DND-41 (cell line): ENCODE data around the gene TRIM9.

ENCODE experiments used
- ATAC-seq: fragments of 200-7000 bp; cut with Tn5 transposase; 3 replicates; pipeline ENCODE4 v1.9.1; 2021; ENCODE audit warnings: low read depth; ENCODE audit not compliant: insufficient read depth
- DNase-seq: peaks from one replicate; pipeline ENCODE4 v3.0.0-alpha.2; 2020
- H2AFZ ChIP-seq: 2 replicates; pipeline ENCODE4 v1.6.0; 2012; ENCODE audit warnings: low read depth, low read length
- H3K27ac ChIP-seq: 2 replicates; pipeline ENCODE4 v1.5.1; 2012; ENCODE audit warnings: low read length, inconsistent platforms
- H3K27me3 ChIP-seq: fragments of 200-600 bp; sonication (generic); 2 replicates; pipeline ENCODE4 v1.6.0; 2012; ENCODE audit warnings: low read length, mild to moderate bottlenecking, inconsistent platforms; ENCODE audit not compliant: insufficient read depth, poor library complexity
- H3K36me3 ChIP-seq: 2 replicates; pipeline ENCODE4 v1.5.1; 2012; ENCODE audit warnings: low read length, inconsistent platforms; ENCODE audit not compliant: insufficient read depth
- H3K4me1 ChIP-seq: 2 replicates; pipeline ENCODE4 v1.5.1; 2012; ENCODE audit warnings: mild to moderate bottlenecking, low read length; ENCODE audit not compliant: insufficient read depth
- H3K4me2 ChIP-seq: 2 replicates; pipeline ENCODE4 v1.6.0; 2012; ENCODE audit warnings: mild to moderate bottlenecking, moderate library complexity, low read length, inconsistent platforms; ENCODE audit not compliant: insufficient read depth
- H3K4me3 ChIP-seq, 2 experiments: fragments of 200-600 bp in 1 of 2; shearing (Covaris generic) in 1 of 2; 2 replicates each; pipeline ENCODE4 v1.5.1; 2012 to 2016; ENCODE audit warnings: inconsistent platforms in 2 of 2, low read length in 2 of 2, mild to moderate bottlenecking in 2 of 2, low read depth in 1 of 2, moderate library complexity in 1 of 2
- H3K79me2 ChIP-seq: 2 replicates; pipeline ENCODE4 v1.6.0; 2012; ENCODE audit warnings: low read length, inconsistent platforms; ENCODE audit not compliant: insufficient read depth
- H3K9ac ChIP-seq: 2 replicates; pipeline ENCODE4 v1.6.0; 2012; ENCODE audit warnings: low read depth, mild to moderate bottlenecking, inconsistent platforms, low read length, moderate library complexity
- H3K9me3 ChIP-seq: 2 replicates; pipeline ENCODE4 v1.5.1; 2012; ENCODE audit warnings: low read length, moderate library complexity, mild to moderate bottlenecking, inconsistent platforms; ENCODE audit not compliant: insufficient read depth, severe bottlenecking
- H4K20me1 ChIP-seq: 2 replicates; pipeline ENCODE4 v1.6.0; 2012; ENCODE audit warnings: low read length; ENCODE audit not compliant: insufficient read depth
- EZH2 ChIP-seq: IDR thresholded peaks from 3 replicates; pipeline ENCODE4 v1.6.1; 2012; ENCODE audit warnings: borderline replicate concordance, low read depth, mild to moderate bottlenecking, moderate library complexity, low read length, inconsistent platforms; ENCODE audit not compliant: severe bottlenecking
- TF ChIP-seq, protein P1 (sequence below): IDR thresholded peaks from 2 replicates; pipeline ENCODE4 v1.5.1; 2012; ENCODE audit warnings: borderline replicate concordance, low read length, moderate library complexity, mild to moderate bottlenecking; ENCODE audit not compliant: poor library complexity, severe bottlenecking; ENCODE audit errors: extremely low read depth

Gene TRIM9

DNA sequence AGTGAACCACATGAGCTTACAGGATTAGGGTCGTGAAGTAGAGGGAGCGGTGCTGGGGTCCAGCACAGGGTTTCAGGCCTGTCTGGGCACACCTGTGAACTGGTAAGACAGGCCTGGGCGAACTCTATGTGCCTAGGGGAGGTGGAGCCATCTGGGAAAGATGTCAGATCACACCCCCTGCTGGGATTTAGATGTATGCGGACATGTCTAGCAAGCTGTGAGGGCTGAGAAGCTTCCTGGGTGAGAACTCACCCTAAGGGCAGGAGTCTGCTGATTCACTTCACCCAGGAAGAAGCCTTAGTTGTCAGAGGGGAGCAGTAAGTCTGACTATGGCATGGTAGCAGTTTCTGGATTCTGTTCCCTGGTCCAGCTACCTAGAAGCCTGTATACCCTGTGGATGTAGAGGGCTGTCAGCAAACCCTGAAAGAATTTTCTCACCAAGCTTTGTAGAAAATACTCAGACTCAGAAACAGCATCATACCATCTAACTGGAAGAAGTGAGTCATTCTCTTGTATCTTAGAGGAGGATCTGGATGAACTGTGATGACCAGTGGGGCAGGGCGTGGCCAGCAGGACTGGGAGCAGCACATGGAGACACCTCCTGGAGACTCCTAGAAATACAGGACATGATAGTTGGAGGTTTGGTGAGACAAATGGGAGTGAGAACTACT, 139.4 kb downstream of the TRIM9 start:
- no peak overlapping the region for H3K9ac ChIP-seq
- no peaks in the 10 kb centered on the region for H3K79me2 ChIP-seq
- H3K27me3 ChIP-seq = no peaks in the 10 kb centered on the region
- no peak overlapping the region for H3K27ac ChIP-seq
- H3K9me3 ChIP-seq = no peaks in the 10 kb centered on the region
- ATAC-seq (peak; percentile 59), DNase-seq (peak; percentile 13)
- no peak overlapping the region for H3K4me3 ChIP-seq
- no peaks in the 10 kb centered on the region for H4K20me1 ChIP-seq
- peak overlapping the region; percentile 53 for H2AFZ ChIP-seq
- no peak for TF ChIP-seq EZH2
- TF ChIP-seq, protein P1, sequence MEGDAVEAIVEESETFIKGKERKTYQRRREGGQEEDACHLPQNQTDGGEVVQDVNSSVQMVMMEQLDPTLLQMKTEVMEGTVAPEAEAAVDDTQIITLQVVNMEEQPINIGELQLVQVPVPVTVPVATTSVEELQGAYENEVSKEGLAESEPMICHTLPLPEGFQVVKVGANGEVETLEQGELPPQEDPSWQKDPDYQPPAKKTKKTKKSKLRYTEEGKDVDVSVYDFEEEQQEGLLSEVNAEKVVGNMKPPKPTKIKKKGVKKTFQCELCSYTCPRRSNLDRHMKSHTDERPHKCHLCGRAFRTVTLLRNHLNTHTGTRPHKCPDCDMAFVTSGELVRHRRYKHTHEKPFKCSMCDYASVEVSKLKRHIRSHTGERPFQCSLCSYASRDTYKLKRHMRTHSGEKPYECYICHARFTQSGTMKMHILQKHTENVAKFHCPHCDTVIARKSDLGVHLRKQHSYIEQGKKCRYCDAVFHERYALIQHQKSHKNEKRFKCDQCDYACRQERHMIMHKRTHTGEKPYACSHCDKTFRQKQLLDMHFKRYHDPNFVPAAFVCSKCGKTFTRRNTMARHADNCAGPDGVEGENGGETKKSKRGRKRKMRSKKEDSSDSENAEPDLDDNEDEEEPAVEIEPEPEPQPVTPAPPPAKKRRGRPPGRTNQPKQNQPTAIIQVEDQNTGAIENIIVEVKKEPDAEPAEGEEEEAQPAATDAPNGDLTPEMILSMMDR = peak; percentile 26
- no peaks in the 10 kb centered on the region for H3K36me3 ChIP-seq
- H3K4me2 ChIP-seq = no peak overlapping the region
- H3K4me1 ChIP-seq = peaks cover 7% of the 10 kb centered on the region

DNA sequence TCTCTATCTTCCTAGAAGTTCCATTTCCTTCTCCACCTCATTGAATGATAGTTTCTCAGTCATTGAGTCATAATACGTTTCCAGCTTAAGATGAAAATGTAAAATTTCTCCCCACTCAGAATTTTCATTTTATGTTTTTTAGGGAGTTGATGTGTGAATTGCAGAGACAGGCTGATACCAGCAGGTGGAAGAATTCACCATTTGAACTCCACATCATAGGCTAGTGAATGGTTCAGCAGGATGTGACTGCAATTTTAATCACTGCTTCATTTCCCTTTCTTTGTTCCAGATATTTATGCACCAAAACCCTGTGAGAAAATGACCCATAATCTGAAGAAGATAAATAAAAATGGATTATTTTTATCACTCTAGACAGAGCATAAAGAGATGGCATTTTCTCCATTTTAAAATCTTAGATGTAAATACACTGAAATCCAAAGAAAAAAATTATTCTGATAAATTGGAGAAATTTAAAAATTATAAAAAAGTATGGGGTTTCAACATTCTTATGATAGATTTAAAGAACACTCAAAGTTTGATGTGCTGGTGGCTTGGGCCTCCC, 140.0 kb downstream of the TRIM9 start:
- no peak overlapping the region for H2AFZ ChIP-seq
- TF ChIP-seq, protein P1 = peak; percentile 78
- no peak for TF ChIP-seq EZH2
- ATAC-seq (peak; percentile 82), DNase-seq (no peak)
- no peaks in the 10 kb centered on the region for H3K9me3 ChIP-seq
- no peaks in the 10 kb centered on the region for H3K79me2 ChIP-seq
- no peaks in the 10 kb centered on the region for H4K20me1 ChIP-seq
- H3K27ac ChIP-seq = no peak overlapping the region
- no peaks in the 10 kb centered on the region for H3K36me3 ChIP-seq
- H3K9ac ChIP-seq = no peak overlapping the region
- H3K4me3 ChIP-seq = no peak overlapping the region
- no peaks in the 10 kb centered on the region for H3K27me3 ChIP-seq
- peaks cover 7% of the 10 kb centered on the region for H3K4me1 ChIP-seq
- H3K4me2 ChIP-seq = no peak overlapping the region

DNA sequence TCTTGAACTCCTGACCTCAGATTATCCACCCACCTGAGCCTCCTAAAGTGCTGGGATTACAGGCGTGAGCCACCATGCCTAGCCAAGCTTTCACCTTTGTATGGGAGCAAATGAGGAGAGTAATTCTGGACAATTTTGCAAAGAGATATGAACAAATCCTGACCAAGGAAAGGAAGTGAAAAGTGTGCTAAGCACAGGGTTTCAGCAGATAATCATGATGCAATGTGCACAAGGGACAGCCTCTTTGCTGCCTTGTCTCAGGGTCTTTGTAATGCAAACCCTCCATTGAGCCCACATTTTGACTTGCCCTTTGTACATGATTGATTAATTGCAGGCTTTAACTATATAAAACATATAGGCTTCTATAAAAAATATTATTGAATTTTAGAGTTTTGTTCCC, 141.4 kb downstream of the TRIM9 start:
- no peak overlapping the region for H3K27ac ChIP-seq
- no peak overlapping the region for H3K4me2 ChIP-seq
- no peaks in the 10 kb centered on the region for H3K36me3 ChIP-seq
- H3K4me3 ChIP-seq = no peak overlapping the region
- no peaks in the 10 kb centered on the region for H3K9me3 ChIP-seq
- DNase-seq = no peak
- no peaks in the 10 kb centered on the region for H3K79me2 ChIP-seq
- TF ChIP-seq, protein P1 = no peak
- TF ChIP-seq EZH2 = no peak
- H2AFZ ChIP-seq = no peak overlapping the region
- ATAC-seq = no peak
- H4K20me1 ChIP-seq = no peaks in the 10 kb centered on the region
- H3K27me3 ChIP-seq = no peaks in the 10 kb centered on the region
- no peak overlapping the region for H3K9ac ChIP-seq
- H3K4me1 ChIP-seq = peaks cover 7% of the 10 kb centered on the region
